Left renal cortex interstitium (tissue), 4 donors: ENCODE data around the gene ORM2. TPM values are rescaled to one million over a fixed set of nuclear protein-coding genes. Genes with fewer than 3 reads are reported as not detected.

Experiments used
- DNase-seq, 4 donors: peaks; one replicate each; pipeline ENCODE4 v3.0.0-alpha.2; 2013; ENCODE audit warnings: low read depth in 4 of 4, low spot score in 2 of 4, missing footprints in 1 of 4
- polyA plus RNA-seq, 4 donors: library from polyadenylated mRNA; unstranded; fragments of 120-200 nt; gene quantifications; one replicate each; pipeline ENCODE4 v1.2.1, GENCODE V29; 2013; ENCODE audit not compliant: insufficient read length in 4 of 4

The ORM2 gene
- polyA plus RNA-seq, 4 donors: 0.27 to 0.73 TPM; not detected in 2

DNA sequence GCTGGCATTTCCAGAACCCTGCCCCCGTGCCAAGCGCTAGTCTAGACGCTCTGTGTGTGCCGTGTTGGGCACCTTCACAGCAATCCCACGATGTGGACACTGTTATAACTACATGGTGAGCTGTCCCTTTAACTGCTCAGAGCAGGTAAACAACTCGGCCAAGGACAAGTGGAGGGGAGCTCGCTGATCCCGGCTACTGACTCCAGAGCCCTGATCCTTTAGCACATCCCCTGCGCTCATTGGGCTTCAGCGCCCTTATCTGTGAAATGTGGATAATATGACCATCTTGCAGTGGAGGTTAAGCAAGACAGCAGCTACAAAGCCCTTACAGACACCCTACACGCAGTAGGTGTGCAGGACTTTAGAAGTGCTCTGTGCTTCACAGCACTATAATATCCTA lies 16.5 kb downstream of the ORM2 start:
- DNase-seq: no peak

DNA sequence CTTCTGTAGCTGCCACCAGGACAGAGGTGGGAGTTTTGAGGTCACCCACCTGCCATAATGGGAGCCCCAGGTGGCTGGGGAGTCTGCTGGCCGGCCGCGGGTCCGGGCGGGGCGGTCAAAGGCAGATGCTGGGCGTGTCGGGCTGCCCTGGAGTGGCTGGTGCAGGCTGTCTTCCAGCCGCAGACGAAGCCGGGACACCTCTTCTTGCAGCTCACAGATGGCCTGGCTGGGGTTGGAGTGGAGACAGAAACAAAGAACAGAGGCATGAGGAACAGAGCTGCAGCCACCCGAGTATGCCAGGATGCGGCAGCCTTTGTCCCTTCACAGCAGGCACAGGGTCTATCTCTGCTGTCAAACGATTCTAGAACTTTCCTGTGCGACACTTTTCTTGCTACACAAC lies 18.0 kb downstream of the ORM2 start:
- DNase-seq: no peak

DNA sequence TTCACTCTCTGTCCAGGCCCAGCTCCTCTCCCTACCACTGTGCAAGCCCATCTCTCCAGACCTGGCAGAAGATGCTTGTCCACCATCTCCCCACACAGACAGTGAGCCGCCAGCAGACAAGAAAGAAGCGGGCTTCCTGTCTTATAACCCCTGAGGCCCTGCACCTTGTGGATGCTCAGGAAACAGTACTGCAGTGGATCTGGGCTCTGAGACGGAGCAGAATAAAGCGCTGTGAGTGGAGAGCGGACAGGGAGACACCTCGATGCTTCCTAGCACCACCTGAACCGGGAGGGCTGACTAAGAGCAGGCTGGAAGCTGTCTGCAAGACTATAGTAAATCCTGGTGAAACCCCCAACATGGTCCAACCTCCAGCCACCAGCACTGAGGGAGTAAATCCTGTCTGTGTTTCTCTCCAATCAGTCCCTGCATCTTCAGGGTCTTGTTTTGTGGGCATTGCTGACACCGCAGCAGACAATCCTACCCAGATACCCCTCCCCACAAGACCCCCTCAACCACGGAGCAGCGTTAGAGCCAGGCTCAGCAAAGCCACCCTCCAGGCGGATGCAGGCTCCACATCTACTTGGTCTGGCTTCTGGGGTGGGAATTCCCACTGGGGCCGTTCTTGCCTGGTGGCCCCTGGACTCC lies 18.7 kb downstream of the ORM2 start:
- no peak for DNase-seq

DNA sequence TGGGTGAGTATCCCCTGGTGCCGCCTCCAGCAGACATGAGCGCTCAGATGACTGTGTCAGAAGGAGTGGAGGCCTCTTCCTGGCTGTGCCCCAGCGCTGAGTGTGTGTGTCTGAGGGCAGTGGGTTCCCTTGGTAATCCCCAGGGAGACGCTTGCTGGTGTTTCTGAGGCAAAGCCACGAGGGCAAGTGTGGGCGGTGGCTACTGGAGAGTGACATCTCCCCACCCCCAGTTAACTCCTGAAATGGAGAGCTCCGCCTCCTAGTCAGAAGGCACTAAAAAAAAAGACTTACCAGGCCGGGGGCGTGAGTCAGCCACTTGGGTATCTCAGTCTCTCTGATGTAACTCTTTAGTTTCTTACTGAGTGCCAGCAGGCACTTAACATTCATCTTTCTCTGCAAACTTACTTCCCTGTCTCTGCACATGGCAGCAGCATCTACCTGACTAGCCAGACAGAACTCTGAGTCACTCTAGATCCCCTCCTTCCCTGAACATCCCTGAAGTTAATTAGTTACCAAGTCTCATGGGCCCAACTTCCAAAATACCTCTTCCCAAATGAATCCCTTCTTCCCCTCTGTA lies 19.3 kb downstream of the ORM2 start:
- DNase-seq: peak in 3 of 4 donors; percentile 22 to 50 (median 26)

DNA sequence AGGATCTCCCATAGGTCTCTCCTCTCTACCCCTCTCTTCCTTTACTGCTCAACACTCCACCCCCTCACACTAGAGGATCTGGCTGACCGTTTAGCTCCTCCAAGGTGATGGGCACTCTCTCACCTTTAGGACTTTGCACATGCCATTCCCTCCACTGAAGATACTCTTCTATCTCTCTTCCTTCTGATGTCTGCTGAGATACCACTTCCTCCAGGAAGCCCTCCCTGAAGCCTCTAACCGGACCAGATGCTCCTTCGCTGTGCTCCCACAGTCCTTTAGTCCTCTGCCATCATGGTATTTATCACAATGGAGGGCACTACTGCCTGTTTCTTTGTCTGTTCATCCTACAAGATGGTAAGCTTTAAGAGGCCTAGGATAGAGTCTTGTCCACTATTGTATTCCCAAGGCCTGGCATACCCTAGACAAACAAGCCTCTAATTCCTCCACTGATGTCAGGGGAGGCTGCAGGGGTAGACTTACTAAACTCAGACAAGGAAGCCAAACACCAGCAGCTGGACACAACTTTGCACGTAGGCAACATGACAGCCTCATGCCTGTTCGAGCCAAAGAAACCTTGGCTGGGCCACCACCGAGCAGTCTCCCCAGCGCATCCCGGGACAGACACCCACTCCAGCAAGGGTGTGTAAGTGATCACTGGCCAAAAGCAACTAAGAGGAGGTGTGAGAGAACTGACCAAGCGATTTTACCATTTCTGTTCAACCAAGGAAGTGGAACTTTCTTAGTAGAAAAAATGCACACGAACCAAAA lies 20.2 kb downstream of the ORM2 start:
- DNase-seq: no peak

DNA sequence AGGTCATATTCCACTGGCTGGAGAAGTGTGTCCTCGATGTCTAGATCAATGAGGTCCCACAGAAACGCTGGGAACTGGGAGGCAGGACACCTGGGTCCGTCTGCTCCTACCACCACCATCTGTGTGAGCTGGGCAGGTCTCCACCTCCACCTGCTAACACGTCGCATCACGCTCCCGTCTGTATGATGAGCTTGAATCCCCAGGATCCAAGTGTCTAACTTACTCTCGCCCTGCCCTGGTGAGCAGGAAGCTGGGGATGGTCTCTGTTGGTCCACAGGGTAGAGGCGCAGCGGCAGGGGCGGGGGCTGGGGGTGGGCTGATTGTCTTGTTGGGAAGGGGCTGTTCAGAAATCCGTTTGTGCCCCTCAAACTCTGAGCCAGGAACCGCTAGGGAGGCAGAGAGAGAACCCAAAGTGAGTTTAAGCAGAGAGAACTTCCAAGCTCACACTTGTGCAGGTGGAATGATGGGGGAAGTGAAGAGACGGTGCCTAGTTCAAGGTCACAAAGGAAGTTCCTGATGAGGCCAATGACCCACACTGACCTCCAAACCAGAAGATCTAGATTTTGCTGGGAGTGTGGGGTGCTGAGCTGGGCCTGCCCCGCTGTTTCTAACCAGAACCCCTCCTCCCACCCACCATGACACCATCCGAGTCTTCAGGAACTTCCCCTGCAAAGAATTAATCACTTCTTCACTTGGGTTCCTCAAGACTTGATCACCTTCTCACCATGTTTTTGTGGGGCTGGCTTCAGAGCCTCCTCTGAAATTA lies 21.1 kb downstream of the ORM2 start:
- DNase-seq: no peak

DNA sequence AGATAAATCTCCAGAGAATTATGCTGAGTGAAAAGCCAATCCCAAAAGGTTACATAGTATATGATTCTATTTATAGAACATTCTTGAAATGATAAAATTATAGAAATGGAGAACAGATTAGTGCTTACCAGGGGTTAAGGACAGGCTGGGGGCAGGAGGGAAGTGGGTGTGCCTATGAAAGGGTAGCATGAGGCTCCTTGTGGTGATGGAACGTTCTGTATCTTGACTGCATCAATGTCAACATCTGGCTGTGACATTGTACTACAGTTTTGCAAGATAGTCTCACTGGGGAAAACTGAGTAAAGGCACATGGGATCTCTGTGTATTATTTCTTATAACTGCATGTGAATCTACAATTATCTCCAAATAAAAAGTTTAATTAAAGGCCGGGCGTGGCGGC lies 22.3 kb downstream of the ORM2 start:
- no peak for DNase-seq

DNA sequence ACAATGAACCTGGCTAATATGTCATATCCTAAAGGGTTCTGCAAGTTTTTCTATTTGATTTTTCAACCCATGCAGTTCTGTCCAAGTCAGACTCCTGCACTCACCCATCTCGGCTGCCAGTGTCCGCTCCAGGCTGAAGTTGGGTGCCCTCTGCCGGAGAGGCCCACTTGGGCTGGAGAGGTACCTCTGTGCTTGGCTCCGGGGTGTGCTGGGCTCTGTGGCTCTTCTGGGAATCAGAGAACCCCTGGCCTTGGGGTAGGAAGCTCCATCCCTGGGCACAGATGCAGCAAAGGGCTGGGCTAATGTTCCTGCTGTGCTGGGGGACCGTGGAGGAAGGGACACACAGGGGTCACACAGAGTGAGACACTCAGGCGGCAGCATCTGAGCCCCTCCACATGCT lies 26.2 kb downstream of the ORM2 start:
- DNase-seq: no peak

DNA sequence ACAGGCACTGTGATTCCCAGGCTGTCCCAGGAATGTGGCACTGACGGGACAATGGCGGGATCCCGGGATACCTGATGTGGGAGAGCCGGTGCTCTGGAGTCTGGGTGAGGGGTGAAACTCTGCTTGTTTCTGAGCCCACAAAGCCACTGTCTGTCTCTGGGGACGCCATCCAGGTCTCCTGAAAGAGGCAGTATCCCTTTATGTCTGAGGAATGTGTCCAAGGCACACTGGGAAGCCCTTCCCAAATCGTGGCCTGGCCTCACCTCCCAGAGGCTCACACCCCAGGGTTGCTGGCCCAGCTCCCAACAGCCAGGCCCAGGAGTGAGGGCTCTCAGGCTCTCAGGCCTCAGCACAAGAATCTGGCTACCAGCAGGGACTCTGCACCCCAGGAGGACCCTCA lies 27.1 kb downstream of the ORM2 start:
- no peak for DNase-seq

DNA sequence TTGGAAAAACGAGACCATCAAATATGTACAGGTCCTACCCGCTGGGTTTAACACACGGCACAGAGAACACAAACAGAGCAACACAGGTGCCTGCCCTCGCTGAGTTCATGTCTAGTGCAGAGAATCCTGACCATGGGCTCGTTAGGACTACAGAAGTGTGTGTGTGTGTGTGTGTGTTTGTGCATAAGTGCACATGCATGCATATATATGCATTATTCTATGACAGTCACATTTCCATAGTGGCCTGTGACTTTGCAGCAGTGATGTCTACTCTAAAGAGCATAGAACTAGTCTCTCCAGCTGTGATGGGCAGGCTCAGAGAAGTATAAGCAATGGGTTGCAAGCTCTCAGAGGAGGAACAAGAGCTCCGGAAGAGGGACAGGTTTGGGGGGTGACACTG lies 27.7 kb downstream of the ORM2 start:
- DNase-seq: no peak

DNA sequence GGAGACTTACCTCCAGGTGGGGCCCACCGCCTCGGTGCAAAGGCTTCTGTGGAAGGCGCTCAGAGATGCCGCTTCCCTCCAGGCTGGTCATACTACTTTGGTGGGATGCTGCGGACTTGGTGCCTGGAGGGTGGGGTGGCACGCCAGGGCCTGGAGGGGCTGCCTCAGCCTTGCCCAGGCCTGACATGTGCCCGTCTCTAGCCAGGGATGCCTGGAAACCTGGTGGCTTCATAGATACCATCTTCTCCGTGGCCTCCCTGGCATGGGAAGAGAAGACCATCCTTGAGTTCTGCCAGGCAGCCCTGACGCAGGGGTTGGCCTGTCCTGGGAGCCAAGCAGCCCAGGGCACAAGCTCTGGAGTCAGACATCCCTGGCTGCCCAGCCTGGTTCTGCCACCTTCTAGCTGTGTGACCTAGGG lies 28.3 kb downstream of the ORM2 start:
- no peak for DNase-seq

DNA sequence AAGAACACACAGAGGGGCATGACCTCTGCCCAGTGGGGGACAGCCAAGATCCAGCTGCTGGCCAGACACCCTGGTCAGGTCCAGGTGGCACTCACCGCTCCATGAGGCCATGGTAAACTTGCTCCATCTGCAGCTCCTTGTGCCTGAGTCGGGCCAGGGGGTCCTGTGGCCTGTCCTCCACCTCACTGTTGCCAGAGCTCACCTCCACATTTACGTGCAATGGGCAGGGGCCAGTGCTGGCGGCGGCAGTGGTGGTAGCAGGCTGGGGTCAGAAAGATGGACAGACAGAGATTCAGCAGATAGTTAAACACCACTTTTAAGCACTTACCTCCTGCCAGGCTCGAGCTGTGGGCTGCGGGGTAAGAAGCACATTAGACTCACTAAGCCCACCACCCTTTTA lies 30.1 kb downstream of the ORM2 start:
- DNase-seq: no peak

DNA sequence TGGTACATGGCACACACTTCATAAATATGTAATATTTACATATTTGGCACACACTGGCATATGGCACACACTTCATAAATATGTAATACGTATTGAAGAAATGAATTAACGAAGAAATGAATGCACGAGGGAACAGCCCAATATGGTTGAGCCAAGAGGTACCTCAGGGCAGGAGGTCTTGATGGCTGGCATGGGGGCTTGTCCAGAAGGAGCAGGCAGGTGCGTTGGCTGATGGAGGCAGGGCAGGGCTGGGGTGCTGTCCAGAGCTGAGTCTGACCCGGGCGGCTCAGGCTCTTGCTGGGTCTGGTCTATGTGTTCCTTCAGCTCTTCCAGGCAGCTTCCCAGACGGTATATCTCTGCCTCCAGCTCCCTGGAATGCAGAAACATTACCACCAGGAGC lies 31.9 kb downstream of the ORM2 start:
- DNase-seq: no peak

DNA sequence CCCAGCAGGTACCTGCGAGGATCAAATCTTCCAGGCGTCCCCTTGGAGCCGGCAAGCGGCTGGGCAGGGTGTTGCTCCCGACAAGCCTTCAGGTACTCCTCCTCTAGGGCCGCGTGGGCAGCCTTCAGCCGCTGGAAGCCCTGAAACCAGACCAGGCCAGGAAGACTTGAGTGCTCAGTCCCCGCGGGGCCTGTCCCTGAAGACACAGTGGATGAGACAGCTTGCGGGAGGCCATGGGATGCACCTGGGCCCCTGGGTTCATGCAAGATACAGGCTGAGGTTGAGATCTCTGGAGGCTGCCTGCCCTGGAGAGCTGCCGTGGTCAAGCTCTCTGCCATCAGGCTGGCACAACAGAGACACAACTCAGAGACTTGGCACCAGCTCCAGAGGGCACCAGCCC lies 32.7 kb downstream of the ORM2 start:
- no peak for DNase-seq

DNA sequence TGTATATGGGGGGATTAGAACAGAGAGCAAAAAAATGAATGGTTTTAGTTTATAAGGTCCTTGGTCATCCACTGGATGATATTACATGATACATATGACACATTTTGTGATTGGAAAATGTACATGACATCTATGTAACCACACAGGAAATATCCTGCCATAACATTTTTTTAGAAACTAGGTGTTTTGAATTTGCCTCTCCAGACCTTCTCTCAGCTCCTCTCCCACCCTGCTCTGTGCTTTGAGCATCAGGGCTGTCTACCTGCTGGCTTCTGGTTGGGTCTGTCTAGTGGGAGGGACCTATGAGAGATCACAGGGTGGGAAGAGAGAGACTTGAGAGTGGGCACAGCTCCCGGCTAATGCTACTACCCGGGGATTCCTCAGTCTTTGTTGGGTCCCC lies 33.8 kb downstream of the ORM2 start:
- no peak for DNase-seq

DNA sequence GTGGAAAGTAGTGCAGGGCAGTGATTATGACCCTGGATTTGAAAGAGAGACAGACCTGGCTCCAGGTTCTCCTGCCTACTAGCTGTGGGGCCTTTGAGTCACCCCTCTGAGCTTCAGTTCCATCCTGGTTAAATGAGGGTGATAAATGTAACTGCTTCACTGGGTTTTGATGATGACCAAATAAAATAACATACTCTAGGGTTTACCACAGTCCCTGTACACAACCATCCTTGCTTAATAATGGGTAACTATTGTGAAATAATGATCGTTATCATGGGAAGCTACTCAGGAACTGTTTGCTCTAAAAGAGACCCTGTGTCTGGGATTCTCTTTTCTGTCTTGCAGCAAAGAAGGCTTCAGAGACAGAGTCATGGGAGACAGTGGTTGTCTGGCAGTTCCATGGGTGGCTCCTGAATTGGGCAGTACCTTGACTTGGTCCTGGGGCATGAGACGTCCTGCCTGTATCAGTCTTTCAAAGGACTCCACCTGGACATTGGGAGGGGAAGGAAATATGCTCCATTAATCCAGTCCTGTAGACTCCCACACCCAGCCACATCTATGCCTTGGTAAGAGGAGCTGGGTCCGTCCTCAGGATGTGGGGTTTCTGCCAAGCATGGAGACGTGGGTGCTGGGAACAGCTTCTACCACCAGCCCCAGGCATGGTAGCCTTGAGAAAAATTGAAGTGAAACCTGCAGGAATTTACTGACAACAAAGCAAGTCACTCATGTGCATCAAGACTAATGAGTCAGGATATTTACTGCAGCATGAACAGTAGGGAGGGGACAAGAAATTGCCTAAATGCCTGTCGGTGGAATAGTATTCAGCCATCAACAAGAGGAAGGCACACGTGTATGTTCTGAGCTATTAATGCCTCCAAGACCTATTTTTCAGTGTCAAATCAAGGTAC lies 34.7 kb downstream of the ORM2 start:
- DNase-seq: no peak

DNA sequence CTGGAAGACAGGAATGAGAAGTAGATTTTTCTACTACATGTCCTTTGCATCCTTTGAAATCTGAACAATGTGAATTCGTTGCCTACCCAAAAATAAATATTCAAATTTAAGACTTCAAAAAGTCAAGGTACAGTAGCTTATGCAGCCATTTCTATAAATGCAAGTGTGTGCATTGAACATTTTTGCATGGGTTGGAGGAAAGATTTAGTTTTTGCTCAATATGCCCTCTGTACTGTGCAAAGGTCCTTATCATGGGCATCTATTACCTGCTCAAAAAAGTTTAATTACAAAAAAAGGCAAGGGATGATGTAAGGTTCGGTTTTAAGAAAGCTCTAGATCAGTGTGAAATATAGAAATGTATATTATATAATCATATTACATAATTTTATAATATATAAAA lies 35.5 kb downstream of the ORM2 start:
- no peak for DNase-seq

DNA sequence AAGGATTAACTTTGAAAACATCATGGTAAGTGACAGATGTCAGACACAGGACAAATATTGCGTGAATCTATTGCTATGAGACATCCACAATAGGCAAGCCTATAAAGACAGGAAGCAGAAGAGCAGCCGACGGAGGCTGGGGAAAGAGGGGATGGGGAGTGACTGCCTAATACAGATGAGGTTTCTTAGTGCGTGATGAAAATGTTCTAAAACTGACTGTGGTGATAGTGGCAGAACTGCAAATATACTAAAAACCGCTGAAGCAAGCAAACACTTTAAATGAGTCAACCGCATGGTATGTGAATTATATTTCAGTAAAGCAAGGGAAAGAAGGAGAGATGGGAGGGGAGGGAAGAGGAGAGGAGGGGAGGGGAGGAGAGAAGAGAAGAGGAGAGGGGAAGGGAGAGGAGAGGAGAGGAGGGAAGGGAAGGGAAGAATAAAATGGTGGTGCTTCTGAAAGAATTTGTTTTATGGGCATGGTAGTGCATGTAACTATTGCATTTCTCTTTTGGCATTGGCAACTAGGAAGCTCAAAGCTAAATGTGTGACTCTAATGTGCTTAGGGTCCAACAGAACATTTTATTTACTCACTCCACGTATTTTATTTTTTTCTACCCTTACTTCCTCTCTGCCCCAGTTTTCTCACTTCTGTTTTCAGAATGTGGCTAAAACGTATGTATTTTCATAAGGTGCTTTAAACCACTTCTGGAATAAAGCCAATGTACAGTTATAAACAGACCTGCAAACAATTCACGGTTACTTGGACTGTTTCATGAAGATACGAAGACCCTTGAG lies 36.9 kb downstream of the ORM2 start:
- no peak for DNase-seq

DNA sequence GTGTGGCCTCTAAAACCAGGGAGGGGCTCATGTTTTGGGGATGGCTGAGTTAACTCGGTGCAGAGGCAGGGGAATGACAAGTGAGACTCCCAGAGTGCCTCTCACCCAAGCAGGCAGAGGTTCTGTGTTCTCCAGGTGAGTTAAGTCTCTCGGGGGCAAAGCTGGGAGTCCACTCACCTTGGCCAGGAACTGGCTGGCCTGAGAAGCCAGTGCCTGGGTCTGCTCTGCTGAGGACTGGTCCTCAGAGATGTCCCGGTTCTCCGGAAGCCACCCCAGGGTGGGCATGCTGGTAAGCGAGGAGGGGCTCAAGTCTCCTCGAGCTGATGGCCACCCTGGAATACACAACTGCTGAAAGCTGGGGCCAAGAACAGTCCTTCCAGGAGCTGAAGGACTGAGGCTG lies 37.7 kb downstream of the ORM2 start:
- DNase-seq: no peak
